HG03039 (cell line): ENCODE results near the gene LYL1.

Experiments
- ATAC-seq: cut with Tn5 transposase; IDR thresholded peaks from one replicate; pipeline ENCODE4 v1.9.1; 2021; ENCODE audit warnings: mild to moderate bottlenecking, moderate library complexity; ENCODE audit not compliant: unreplicated experiment

Gene LYL1

DNA sequence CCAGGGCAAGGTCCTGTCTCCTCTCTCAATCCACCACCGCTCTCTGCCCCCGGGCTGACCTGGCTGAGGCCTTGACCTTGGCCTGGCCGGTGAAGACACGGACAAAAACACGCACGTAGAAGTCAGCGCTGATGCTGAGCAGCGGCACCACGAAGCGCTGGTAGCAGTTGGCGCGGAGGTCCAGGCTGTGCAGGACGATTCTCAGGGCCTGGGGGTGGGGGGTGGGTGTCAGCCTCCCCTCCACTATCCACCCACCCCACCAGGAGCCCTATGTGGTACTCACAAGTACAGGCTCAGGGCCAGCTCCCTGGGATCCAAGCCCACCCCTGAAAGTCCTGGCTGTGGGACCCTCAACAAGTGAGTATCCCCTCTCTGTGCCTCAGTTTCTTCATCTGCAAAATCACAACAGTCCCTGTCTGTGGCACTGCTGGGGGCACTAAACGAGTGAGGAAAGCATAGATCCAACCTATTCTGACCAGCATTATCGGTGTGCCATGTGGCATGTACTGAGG is 7.5 kb upstream of the LYL1 start:
- ATAC-seq, result no peak

DNA sequence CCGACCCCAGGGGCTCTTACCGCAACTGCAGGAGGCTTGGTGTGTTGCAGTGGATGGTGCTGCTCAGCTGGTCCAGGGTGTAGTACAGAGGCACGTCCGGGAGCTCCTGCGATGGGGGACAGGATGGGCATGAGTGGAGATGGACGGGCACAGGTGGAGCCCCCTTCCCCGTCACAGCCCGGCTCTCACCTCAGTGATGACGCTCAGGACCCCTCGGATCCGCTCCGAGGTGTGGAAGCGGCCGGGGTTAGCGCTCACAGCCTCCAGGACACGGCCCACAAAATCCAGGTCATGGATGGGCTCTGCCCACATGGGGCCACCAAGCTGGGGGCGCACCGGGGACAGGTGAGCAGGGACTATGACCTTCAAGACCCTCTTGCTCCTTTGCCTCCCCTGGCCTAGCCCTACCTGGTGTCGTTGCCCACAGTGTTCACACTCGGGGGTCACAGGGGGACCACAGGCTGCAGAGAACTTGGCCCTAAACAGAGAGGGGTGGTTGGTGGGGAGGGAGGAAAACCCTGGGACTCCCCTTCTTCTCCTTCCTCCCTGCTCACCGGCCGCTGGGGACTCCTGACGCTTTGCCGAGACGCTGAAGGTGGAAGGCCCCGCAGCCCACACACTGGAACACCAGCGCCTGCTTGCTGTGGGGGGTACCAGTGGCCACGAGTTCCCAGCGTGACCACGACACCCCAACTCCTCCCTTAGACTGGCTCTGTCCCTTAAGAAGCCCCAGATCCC is 6.9 kb upstream of the LYL1 start:
- no peak for ATAC-seq

DNA sequence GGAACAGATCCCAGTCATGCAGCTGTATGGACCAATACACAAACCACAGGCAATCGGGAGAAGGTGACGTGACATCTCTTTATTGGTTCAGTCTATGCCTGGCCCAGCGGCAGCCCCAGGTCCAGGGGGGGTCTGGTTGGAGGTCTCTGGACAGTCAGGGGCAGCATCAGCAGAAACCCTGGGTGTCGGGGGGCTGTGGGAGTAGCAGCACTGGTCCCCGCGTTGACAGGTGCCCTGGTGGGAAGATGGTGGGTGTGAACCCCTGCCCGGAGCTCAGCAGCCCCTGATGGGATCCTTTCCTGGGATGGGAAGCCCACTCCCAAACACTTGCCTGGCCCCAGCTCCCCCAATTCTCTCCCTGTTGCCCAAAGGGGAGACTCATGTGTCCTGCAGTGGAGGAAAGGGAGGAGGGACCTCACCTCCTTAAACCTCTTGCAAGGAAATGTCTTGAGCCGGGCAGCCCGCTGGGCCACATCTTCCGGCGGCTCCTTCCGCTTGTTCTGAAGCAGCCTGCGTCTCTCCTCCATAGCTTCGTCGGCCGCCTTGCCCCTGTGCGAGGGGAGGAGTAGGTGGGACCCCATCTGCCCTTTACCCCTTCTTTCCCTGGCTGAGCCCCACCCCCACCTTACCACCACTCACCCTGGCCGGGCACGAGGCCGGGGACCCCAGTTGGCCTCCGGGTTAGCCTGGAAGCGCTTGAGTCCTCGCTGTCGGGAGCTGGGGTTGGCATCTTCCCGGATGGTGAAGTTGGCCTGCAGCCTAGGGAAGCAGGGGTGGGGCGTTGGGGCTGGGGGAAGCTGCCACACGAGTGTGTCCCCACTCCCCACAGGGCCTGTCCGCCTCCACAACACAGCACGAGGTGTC is 2.4 kb upstream of the LYL1 start:
- ATAC-seq, result no peak

DNA sequence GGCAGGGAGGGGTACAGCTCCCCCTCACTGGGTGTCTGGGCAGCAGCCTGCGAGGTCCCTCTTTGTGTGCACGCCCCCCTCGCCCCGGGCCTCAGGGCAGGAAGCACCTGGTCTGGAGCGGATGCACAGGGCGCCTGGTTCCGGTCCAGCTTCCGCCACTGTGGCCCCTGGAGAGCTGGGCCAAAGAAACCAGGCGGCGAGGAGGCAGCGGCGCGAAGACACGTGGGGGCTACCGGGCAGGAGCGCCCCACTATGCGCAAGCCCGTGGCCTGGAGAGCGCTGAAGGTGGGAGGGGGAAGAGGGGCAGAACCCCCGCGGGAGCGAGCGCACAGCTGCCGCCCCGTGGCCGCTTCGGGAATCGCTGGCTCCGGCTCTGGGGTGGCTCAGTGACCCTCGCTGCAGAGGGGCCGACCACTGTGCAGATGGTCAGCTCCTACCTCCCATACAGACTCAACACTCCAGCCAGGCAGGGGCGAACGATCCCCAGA is 1.7 kb upstream of the LYL1 start:
- no peak for ATAC-seq

DNA sequence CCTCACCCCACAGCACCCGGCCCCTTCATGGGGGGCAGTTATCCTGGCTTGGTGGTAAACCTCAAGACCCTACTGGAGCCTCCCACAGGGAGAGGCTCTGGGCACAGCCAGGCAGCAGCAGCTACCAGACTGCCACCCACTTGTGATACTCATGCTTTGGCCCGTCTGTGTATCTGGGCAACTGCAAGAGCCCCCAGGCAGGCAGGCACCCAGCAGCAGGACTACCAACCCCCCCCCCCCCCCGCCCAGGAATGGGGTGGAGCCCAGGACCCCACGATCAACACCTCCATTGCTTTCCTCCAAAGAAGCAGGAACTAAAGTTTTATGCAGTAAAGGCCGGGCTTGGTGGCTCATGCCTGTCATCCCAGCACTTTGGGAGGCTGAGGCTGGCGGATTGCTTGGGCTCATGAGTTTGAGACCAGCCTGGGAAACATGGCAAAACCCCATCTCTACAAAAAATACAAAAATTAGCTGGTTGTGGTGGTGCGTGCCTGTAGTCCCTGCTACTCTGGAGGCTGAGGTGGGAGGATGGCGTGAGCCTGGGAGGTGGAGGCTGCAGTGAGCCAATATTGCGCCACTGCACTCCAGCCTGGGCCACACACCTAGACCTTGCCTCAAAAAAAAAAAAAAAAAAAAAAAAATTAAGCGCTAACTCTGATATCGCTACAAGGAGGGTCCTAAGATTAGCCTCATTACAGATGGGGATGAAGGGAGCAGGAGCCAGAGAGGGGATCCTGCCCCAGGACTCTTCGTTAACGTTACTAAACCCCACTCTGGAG is 1.1 kb upstream of the LYL1 start:
- no peak for ATAC-seq

DNA sequence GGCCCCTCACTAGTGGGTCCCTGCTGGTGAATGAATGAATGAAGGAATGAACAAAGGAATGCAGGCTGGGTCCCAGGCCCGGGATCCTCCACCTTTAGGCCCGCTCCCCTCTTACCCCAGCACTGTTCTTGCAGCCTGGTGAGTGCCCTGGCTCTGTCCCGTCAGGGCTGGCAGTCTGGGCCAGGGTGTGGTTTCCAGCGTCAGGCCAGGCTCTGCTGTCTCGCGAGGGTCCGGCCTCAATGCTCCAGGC is 317 bp downstream of the LYL1 start:
- no peak for ATAC-seq

DNA sequence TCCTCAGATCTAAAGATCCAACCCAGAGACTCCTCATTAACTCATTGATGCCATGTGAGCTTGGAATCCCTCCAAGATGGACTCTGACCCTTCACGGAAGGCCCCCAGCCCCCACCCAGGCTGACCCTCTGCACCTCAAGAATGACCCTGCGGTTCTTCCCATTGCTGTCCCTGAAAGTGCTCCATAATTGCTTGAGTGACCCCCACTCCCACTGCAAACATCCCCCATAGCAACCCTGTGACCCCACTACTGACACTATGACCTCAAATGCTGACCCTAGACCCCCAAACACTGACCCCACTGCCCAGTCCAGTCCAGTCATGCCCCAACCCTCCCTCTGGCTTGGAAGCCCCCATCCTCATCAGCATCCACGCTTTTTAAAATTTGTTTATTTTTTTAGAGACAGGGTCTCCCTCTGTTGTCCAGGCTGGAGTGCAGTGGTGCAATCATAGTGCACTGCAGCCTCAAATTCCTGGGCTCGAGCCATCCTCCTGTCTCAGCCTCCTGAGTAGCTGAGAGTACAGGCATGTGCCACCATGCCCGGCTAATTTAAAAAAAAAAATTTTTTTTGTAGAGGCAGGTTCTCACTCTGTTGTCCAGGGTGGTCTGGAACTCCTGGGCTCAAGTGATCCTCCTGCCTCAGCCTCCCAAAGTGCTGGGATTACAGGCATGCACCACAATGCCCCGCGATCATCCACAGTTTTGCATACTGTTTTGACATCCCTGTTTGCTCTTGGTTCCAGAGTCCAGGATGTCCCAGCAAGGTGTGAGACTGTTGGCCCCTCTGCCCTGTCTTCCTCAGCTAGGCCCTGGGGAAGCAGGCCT is 855 bp downstream of the LYL1 start:
- no peak for ATAC-seq

DNA sequence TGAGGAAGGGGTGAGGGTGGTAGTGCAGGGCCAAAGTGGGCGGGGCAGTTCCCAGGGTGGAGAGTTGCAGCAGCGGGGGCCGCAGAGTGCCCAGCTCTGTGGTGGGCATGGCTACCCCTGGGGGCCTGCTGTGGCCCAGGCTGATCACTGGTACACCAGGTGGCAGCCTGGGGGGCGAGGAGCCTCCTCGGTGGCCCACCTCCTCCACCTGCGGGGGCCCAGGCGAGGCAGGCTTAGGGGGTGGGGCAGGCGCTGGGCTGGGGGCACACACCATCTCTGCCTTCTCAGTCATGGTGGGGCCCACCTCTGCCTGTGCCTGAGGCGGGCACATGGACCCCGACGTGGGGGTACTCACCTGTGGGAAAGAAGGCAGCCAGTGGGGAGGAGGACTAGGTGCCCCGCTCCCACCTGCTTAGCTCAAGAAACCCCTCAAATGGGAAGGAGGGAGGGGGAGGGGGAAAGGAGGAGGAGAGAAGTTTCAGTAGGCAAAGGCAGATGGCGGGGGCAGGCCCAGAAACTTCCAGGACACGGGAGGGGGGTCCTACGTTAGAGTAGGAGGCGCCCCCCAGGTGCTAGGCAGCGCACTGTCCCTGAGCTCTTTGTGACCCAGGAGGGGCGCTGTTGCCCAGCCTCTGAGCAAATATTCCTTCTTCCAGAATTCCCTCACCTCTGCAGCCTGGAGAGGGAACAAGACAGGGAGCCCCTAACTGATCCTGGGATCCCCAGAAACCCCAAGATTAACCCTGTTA is 1.6 kb downstream of the LYL1 start:
- no peak for ATAC-seq

DNA sequence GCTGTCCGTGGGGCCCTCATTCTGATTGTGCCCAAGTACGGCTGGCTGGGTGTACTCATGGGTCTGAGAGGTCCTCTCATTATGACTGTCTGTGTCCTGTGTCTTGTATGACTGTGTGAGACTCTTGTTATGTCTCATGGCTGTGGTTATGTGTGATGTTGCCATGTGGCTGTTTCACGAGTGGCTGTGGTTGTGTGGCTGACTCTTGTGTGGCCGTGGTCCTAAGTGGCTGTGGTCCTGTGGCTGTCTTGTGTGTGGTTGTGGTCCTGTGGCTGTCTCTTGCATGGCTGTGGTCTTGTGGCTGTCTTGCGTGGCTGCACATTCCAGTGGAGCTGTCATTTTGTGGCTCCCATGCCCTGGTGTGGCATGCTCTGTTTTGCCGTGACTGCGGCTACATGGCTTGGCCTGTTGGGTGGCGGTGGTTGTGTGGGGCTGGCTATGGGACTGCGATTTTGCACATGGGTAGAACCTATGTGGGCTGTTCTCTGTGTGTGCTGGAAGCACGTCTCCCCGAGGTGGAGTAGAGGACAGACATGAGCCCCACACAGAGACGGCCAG is 2.5 kb downstream of the LYL1 start:
- no peak for ATAC-seq

DNA sequence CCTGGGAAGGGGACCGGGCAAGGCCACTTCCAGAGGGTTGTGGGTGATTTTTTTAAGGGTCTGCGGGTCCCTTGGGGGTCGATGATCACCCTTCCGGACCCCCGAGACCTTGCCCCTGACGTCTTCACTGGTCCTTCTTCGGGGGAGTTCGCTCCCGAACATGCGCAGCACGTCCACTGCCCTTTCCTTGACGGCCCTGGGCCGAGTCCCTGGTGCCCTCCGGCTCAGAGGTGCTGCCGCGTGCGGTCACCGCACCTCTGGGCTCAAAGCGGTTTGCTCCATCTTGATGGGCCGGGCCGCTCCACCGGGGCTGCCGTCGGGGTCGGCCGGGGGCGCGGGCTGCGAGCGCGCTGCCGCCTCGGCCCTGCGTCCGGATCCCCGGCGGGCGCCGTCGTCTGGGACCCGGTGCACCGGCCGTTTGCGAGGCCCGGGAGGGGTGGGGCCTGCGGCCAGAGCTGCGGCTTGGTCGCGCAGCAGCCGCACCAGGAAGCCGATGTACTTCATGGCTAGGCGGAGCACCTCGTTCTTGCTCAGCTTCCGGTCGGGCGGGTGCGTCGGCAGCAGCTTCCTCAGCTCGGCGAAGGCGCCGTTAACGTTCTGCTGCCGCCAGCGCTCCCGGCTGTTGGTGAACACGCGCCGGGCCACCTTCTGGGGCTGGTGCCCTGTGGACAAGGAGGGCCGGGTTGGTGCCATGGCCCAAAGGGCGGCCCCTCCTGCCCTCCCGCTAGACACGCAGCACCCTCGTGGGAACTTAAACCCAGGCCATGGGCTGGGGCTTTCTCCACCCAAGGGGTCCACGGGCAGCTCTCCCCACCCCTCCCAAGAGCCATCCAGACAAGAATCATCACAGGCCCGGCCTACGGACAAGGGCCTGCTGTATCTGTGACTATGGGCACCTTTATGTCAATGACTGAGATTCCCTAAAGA is 3.3 kb downstream of the LYL1 start:
- no peak for ATAC-seq

DNA sequence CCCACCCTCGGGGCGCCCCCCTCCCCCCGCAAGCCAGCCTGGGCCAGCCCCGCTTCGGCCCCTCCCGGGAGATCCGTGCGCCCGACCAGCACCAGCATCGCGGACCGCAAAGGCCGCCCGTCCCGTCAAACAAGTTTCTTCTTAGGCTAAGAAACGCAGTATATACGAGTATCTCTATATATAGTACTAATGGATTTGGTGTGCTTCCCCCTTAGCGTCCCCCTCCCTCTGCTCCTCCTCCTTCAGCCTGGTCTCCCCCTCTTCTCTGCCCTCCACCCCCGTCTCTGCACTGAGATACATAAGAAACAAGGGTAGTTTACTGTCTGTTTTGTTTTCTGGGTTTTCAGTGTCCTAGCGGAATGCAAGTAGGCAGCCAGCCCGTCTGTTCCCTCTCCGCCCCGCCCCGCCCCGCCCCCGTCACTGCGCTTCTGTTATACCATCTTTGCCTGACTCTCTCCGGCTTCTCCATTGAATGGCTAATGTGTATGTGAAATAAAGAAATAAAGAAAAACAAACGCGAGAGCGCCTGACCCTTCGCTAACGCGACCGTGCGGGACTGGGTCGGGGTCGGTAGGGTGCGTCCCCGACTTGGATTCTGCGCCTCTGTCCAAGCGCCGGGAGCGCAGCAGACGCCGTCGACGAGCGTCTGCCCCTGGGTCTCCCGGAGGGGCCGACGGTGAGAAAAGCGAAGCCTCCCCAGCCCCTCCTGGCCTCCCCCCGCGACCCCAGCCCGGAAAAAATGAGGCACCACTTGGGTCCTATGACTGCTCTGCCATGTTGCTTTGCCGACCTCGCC is 4.2 kb downstream of the LYL1 start:
- ATAC-seq, result no peak

DNA sequence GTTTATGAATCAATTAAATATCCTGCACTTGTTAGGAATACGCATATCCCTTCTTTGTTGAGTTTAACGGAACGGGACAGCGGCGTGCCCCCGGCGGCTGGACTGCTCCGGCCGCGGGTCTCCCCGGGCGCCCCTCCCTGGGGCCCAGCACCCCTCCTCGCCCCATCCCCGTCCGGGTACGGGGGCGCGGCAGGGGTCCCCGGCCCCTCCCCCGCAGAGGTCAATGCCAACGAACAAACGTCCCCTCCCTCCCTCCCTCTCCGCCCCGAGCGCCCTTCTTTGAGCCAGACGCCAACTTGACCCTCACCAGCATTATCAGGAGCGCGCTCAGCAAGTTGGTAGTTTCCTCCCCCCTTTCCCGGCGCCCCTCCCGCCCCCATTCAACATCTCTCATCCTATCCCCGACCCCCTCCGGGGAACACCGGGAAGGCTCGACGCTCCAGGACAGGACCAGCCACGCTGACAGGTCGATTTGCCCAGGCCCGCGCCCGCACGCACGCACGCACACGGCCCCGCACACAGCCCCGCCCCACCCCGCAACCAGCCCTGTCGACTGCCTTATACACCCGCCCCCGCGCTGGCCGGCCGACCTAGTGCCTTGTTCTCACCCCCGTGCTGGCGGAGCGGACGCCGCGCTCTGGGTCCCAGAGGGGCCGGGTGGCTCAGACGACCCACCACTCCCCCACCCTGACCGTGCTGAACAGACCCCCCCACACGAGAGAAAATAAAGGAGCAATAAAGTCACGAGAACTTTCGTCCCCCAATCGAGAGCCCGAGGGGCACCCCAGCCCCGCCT is 5.0 kb downstream of the LYL1 start:
- ATAC-seq, result no peak

DNA sequence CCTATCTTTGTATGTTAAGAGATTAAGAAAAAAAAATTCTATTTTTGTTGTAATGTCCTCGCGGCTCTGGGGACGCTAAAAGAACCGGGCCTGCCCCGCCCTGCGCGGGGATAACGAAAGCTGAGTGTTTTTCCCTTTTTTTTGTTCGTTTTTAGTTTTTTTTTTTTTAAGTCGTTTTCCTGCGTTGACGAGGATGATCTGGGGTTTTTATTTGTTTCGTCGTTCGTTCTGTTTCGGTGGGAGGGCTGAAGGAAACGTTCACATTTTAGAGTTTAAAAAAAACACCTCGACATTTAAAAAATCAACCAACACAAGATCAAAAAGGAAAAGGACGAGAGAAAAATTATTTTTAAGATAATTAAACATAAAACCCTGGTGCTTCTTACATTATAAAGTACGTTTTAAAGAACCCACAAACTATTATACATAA is 5.6 kb downstream of the LYL1 start:
- ATAC-seq, result no peak

DNA sequence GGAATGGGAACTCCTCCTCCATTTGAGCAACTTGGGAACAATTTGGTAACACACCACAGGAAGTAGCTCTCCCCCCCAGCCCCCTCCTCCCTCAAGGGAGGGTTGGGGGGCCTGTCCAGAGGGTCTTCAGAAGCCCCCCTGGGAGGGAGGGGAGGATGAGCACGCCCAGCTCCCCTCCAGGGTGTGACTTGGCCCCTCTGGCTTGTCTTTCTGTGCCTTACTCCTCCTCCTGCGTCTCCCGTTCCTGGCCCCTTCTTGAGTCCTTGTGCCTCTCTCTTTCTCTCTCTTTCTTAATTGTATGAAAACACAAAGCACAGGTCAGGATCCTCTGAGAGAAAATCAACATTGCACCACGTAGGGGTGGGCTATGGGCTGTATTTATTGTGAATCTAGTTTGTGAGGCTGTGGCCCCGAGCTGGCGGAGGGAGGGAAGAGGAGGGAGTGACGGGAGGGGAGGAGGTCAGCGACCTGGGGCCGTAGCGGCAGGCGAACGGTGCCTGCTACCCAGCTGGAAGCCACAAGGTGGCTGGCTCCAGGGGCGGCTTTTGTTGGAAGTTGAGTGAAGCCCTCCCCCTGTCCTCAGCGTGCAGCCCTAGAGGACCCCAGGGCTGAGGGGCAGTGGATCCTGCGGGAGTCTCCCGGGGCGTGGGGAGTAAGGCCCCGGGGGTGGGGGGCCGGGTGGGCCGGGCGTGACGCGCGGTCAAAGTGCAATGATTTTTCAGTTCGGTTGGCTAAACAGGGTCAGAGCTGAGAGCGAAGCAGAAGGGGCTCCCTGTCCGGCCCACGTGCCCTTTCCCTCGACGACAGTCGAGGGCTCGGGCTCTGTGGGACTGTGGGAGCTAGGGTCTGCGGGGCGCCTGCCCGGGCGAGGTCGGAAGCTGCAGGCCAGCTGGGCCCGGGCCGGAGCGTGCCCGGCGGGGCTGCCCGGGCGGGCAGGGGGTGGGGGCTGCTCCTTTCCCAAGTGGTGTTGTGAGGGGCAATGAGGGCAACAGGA is 6.4 kb downstream of the LYL1 start:
- ATAC-seq, result no peak

DNA sequence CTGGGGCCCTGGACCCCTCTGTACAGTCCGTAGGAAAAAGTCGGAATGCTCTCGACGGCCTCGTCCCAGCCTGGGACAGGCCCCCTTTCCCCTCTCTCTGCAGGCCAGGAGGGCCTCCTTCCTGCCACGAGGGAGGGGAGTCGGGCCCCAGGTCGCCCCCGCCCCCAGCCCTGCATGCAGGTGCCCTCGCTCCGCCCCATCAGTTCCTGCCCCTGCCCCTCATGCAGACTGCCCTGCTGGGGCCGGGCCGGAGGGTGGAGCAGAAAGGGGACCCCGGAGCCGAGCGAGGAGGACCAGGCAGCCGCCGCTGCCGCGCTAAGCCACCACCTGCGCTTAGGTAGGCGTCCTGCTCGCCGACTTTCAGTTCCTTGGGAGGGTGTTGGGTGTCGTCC is 7.3 kb downstream of the LYL1 start:
- ATAC-seq, result no peak
